GM21390 (cell line): ENCODE results near the gene SIRPB1.
"Not testable (repeated sequence)": the region's sequence is repeated elsewhere in the genome, so short reads cannot be mapped to it uniquely, and the experiment has no call there.

Experiments
- ATAC-seq: cut with Tn5 transposase; IDR thresholded peaks from one replicate; pipeline ENCODE4 v1.9.1; 2021; ENCODE audit not compliant: unreplicated experiment

The SIRPB1 gene

DNA sequence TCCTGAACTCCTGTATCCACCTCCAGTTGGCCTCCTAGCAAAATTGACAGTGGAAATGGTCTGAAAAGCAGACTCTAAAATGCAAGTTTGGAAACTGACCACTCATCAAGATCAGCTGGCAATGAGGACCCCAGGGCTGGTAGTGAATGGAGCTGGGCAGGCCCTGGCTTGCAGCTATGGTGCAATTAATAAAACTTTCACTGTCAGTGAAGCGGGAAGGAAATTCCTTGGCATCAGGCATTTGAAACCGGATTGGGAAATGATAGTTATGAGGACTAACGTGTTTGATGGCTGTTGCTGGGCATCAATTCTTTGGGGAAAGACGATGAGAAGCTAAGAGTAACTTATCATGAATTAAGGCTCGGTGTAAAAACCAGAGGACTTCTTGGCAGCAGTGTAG, 19.1 kb downstream of the SIRPB1 start:
- ATAC-seq: no peak

DNA sequence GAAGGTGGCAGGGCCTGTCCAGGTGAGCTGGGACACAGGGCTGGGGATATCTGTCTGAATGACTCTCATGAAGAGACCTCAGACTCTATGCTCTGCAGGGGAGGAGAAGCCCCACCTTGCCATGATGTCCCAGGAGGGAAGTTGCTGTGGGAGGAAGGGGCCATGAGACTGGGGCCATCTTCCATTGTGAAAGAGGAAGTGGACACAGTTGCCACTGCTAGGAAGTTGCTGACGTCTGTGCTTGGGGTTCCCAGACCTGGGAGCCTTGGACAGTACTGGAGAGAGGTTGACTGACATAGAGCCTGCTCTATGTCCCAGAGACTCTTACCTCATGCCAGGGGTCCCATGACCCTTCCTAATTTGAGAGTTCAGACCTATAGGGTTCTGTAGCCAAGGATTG, 24.5 kb downstream of the SIRPB1 start:
- ATAC-seq: no peak

- ATAC-seq: no peak
These were observed 31.0 kb downstream of the SIRPB1 start for GRCh38 chr20:1588533-1589460.

DNA sequence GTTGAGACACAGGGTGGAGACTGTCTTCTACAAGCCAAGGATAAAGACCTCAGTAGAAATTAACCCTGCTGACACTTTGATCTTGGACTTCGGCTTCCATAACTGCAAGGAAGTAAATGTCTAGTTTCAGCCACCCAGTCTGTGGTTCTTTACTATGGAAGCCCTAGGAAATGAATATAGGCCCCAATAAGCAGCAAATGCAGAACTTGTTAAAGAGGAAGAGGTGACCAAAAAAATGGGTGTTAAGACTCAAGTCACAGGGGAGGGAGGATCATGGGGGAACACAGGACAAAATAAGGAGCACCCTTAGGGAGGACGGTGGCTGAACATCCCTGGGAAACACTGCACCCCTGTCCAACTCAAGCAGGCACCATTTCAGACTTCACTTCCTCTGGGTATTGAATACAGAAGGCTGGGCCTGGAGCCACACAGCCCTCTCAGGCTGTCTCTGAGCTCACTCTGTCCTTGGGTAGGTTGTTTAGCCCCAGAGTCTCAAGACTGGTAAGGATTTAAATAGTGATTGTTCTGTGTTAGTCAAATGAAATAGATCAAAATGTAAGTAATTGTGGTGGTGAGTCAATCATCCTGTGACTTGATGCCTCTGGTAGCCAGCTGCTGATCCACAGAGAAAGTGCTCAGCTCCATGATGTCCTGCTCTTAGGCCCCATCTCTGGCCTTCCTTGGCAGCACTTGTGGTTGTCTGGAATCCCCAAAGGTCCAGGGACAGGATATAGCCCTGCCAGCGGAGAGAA, 31.9 kb downstream of the SIRPB1 start:
- ATAC-seq: no peak

DNA sequence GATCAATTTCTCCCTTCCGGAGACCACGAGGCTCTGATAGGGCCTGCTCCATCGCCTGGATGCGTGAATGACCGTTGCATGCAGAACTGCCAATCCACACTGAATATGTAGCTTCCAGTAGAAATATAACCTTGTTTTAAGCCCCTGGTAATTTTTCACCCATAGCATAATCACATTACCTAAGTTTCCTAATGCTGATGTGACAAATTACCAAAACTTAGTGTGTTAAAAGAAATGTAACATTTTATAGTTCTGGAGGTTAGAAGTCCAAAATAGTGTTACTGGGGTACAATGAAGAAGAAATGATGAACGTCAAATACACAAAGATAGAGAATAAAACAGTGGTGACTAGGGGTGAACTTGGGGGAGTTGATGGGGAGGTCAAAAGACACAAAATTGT, 40.3 kb downstream of the SIRPB1 start:
- ATAC-seq: no peak

- ATAC-seq: no peak
These were observed 41.9 kb downstream of the SIRPB1 start for GRCh38 chr20:1577906-1578305.

DNA sequence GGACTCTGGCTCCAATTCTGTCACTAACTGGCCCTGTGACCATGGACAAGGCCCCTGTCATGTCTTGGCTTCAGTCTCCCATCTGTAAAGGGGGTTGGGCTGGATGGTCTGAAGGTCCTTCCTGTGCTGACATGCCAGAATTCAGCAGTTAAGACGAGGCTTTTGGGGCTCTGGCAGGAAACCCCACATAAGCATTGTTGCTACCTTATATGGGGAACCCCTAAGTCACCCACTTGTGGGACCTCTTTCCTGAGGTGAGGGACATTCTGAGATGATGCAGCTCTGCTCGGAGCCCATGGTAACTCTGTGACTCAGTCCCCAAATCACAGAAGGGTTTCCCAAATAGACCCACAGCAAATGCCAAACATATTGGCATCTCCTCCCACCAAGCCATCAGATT, 42.5 kb downstream of the SIRPB1 start:
- ATAC-seq: not testable (repeated sequence)

GRCh38 chr20:1576641-1577040, 43.2 kb downstream of the SIRPB1 start:
- ATAC-seq: no peak

DNA sequence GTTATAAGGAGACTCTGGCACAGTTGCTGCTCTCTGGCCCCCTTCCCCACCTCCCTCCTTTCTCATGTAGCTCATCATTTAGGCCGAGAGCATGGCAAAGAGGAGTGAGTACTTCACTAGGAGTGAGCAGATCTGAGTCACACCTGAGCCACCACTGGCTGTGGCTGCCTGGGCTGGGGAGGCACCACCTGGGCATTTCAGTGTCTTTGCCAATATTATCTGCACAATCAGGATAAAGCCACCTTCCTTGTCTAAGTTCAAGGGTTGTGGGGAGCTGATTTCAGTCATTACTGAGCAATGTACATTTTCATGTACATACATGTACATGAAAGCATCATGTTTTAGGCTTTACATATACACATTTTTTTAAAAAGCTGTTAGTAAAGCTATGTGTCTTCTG, 43.8 kb downstream of the SIRPB1 start:
- not testable (repeated sequence) for ATAC-seq

DNA sequence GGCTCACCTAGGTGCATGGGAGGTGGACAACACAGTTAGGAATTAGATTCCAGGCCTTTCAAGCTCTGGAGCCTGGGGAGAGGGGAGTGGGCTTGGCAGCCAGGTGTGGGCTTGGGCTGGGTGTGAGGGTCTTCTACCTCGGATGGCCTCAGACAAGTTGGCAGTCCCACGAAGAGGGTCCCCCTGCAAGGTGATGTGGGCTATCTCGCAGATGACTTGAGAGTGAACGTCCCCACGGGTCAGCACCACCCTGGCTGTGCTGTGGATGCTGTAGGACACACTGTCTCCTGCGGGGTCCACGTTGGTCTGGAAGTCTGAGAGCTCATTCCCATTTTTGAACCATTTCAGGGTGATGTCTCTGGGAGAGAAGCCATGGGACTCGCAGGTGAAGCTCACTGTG, 48.2 kb downstream of the SIRPB1 start:
- not testable (repeated sequence) for ATAC-seq
